HG02885 (cell line): Measurements from ENCODE around the gene RAB40AL.
"Not testable (repeated sequence)": the region's sequence is repeated elsewhere in the genome, so short reads cannot be mapped to it uniquely, and the experiment has no call there.

Experiments used
- ATAC-seq: cut with Tn5 transposase; IDR thresholded peaks from one replicate; pipeline ENCODE4 v1.9.1; 2021; ENCODE audit warnings: mild to moderate bottlenecking; ENCODE audit not compliant: unreplicated experiment, poor library complexity

Gene RAB40AL, protein sequence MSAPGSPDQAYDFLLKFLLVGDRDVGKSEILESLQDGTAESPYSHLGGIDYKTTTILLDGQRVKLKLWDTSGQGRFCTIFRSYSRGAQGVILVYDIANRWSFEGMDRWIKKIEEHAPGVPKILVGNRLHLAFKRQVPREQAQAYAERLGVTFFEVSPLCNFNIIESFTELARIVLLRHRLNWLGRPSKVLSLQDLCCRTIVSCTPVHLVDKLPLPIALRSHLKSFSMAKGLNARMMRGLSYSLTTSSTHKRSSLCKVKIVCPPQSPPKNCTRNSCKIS

DNA sequence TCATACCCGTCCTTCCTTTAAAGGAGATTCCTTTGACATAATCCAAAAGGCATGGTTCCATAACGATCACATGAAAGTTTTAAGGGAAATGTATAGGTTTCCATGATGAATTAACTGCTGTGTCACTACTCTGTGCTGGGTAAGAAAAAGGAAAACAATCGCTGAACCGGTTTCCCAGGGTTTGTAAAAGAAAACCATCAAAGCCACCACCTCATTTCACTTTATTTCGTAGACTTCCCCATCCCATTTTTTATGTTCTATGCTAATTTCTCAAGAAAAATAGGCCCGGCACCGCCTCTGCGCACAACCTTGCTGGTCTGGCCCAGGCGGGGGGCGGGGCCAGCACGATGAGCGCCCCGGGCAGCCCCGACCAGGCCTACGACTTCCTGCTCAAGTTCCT, at the start of gene RAB40AL:
TSS of gene RAB40AL (plus strand) at position 301 of the 400 bp plus-strand sequence. CDS start at position 348, 47 bp downstream.
- not testable (repeated sequence) for ATAC-seq

- no peak for ATAC-seq
These were observed 49.4 kb upstream of the RAB40AL start for GRCh38 chrX:102887687-102888086.

GRCh38 chrX:102892103-102892502, 45.0 kb upstream of the RAB40AL start:
- ATAC-seq: no peak

DNA sequence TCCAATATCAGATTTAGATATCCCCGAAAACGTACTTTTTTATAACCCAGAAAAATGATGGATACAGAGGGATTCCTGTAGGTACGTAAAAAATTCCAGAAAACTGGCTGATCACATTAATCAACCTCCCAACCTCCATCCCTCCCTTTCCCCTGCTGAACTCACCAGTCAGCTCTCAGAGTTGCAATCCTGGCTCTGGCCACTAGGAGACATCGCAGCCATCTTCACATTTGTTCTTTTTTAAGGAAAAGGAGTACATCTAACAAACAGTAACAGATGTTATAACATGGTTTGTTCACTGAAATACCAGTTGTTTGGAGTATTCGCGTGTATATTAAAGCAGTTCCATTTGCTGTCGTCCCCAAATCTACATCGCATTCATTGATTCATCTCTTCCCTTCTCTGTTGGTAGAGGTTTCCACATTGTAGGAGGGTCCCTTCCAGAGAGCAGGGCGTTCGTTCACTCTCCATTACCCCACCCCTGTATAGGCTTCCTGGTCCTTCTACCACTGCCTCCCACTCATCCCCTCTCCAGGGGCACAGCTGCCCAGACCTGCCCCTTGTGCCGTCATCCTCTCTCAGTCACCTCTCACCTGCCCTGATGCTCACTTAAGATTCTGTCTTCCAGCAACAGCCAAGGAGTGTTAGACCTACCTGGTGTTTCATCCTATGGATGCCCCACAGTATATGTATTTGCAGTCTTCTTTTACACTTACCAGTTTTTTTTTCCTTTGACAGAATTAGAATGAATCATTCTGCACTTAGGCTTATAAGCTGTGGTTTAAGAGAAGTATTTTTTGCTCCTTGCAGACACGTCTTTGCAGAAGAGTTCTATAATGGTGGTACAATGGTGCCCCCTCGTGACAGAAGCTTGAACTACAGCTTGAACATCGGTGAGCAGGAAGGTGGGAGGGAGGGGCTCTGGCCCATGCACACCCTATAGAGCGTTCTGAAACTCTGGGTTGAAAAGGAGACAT, 36.8 kb upstream of the RAB40AL start:
- ATAC-seq: peak; percentile 91

GRCh38 chrX:102902355-102902754, 34.7 kb upstream of the RAB40AL start:
- no peak for ATAC-seq

DNA sequence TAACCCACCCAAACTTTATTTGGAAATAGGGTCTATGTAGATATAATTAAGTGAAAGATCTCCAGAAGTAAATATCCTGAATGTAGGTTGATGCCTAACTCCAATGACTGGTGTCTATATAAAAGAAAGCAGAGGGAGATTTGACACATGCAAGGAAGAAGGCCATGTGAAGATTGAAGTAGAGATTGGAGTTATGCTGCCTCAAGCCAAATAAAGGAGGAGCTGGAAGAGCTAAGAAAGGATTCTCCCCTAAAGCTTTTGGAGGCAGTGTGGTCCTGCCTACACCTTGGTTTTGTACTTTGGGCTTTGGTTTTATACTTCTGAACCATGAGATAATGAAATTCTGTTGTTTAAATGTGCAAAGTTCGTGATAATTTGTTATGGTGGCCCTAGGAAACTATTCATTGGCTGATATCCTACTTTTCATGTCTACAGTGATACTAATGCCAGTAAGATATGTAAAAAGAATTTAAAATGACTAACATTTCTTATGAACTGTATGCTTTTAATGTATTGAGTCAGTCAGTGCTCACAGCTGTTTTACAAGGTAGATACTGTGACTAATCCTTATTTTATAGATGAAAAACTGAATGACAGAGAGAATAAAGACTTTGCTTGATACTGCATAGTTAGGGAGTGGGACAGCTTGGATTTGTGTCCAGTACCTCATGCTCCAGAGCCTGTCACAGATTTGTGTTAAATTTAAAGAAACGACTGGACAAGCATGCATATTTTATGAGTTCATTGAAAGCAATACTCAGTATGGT, 5.9 kb upstream of the RAB40AL start:
- ATAC-seq: no peak

- ATAC-seq: peak; percentile 61
These were observed 2.4 kb upstream of the RAB40AL start for GRCh38 chrX:102934624-102935023.

DNA sequence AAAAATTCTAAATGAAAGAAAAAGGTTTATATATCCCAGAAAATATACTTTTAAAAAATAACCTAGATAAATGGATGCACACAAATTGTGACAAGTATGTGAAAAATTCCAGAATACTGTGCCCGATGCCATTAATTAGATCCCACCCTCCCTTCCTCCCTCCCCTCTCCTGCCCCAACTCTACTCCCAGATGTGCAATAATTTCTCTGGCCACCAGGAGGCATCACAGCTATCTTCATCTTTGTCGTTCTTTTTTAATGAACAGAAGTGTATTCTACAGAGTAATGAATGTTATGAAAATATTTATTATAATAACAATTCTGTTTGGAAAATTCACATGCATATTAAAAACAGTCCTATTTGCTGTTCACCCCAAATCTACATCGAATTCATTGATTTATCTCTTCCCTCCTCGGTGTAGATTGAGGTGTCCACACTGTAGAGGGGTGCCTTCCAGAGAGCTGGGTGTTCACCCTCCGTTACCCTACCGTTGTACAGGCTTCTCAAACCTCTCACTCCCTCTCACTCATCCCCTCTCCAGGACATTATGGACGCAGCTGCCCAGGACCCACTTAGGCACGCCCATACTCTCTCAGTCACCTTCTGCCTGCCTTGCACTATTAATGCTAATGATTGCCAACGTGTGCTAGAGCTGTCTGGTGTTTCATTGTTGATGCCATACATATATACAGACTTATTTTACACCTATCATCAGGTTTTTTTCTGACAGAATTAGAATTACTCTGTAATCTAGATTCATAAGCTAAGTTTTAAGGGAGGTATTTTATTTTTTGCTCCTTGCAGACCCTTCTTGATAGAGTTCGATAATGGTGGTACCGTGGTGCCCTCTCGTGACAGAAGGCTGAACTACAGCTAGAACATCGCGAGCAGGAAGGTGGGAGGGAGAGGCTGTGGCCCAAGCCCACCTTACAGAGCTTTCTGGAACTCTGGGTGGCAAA, 14.1 kb downstream of the RAB40AL start:
- peak; percentile 87 for ATAC-seq

DNA sequence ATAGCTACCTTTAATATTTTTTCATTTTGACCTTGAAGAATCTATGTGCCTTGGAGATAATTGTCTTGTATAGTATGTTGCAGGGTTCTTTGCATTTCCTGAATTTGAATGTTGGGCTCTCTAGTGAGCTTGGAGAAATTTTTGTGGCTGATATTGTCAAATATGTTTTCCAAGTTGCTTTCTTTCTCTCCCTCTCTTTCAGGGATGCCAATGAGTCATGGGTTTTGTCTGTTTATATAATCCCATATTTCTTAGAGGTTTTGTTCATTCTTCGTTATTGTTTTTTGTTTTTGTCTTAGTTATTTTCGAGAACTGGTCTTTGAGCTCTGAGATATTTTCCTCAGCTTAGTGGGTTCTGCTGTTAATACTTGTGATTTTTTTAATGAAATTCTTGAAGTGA, 20.7 kb downstream of the RAB40AL start:
- ATAC-seq: no peak

- no peak for ATAC-seq
These were observed 21.7 kb downstream of the RAB40AL start for GRCh38 chrX:102958794-102959193.

DNA sequence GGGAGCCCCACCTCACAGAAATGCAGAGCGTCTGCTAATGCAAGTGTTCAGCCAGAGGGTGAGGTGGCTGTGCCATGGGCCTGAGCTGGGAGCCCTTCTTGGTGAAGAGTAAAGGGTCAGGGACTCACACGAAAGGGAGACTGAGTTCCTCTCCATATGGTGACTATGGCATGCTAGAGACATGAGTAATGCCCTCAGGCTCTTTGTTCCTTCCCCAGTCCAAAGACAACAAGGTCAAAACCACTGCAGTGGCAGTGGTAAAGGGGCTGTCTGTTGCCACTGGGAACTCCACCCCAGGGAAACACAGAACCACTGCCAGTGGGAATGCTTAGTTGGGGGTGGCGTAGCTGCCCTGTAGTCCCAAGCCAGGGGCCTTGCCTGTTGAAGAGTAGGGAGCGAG, 22.4 kb downstream of the RAB40AL start:
- no peak for ATAC-seq

GRCh38 chrX:102963955-102964354, 26.9 kb downstream of the RAB40AL start:
- ATAC-seq: no peak

DNA sequence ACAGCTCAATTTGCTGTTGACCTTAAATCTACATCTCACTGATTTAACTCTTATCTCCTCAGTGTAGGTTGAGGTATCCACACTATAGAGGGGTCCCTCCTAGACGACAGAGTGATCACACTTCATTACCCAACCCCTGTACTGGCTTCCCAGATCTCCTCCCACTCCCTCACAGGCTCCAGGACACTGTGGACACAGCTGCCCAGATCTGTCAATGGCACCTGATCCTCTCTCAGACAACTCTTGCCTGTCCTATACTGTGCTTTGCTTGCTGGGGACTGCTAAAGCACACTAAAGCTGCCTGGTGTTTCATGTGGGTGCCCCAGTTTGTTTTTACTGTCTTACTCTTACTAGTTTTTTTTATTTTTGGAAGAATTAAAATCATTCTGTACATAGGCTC, 27.9 kb downstream of the RAB40AL start:
- no peak for ATAC-seq

DNA sequence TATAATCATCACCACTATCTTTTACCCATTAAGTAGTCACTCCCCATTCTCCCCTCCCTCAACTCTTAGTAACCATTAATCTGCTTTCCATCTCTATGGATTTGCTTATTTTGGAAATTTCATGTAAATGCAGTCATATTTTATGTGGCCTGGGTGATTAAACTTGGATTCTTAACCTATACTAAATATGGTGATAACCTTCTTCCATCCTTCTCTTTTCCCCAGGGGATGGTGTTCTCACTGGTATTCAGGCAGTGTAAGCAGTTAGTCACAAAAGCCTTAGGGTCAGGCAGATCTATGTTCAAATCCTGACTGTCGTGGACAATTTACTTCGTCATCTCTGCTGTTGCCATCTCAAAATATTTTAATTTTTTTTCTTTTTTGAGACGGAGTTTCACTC, 29.6 kb downstream of the RAB40AL start:
- no peak for ATAC-seq

DNA sequence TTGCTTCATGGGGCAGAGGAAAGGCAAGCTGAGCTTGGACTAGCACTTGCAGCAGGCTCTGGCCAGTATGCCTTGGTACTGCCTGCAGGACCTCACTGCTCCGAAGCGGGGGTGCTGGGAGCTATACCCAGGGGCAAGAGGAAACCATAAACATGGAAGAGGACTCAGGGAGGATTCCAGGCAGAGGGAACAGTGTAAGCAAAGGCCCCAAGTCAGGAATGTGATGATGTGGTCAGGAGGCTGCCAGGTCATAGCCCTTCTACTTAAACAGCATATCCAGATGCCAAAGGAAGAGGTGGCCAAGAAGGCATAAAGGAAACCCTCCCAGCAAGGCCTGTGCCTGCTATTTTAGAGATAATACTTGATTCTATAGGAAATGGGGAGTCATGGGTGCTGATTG, 31.1 kb downstream of the RAB40AL start:
- no peak for ATAC-seq

DNA sequence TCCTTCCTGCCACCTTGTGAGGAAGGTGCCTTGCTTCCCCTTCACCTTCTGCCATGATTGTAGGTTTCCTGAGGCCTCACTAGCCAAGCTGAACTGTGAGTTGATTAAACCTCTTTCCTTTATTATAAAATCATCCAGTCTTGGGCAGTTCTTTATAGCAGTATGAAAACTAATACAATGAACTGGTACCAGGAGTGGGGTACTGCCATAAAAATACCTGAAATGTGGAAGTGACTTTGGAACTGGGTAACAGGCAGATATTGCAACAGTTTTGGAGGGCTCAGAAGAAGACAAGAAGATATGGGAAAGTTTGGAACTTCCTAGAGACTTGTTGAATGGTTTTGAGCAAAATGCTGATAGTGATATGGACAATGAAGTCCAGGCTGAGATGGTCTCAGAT, 34.5 kb downstream of the RAB40AL start:
- ATAC-seq: not testable (repeated sequence)

GRCh38 chrX:102975016-102975415, 37.9 kb downstream of the RAB40AL start:
- no peak for ATAC-seq

DNA sequence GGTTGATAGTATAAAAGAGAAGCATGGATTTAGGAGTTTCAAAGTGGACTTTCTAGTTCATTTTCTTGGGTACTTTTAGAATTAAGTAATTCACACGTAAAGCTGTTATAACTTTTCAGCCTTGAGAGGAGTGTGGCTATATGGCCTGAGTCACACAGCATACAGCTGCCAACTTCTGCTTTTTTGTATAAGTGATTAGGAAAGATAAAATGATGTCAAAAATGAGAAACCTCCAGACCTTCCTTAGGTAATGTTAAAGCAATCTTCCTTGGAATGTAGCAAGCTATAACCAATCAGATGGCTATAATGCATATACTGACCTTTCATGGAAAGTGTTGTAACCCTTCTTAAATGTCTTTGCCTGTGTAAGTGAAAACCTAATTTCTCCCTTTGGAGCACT, 39.2 kb downstream of the RAB40AL start:
- ATAC-seq: no peak

DNA sequence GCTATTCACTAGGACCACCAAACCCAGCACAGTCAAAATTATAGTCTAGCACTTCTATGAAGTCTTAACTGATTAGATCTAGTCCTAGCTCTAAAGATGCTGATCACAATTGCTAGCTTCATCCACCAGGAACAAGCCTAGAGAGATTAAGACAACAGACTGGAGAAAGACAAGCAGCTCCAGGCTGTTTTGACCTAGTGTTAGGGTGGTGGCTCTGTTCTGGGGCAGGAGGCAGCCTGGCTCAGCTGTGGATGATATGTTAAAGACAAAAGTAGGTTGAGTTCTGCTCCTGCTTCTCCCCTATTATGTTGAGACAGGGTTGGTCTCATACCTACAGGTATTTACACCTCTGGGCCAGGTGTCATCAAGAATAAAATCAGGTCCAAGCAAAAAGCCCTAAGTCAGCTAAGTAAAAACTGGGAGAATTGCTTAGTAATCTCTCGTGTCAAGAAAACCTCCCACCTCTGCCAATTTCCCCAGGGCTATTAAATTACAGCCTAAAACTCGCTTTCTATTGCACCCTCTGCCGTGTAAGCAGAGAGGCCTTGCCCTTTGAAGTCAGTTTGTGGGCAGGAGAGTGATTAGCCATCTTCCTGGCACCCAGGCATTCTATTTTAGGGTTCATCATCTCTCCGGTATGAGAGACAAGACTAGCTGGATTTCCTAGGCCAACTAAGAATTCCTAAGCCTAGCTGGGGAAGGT, 39.9 kb downstream of the RAB40AL start:
- no peak for ATAC-seq
